Naive thymus-derived CD4-positive, alpha-beta T cell (primary cell): ENCODE measurements around the gene CDH4. TPM values are rescaled to one million over a fixed set of nuclear protein-coding genes. Genes with fewer than 3 reads are reported as not detected.

Source experiments
- ATAC-seq: fragments of 150-1000 bp; cut with Tn5 transposase; 2 replicates; pipeline ENCODE4 v1.10.0; 2021; ENCODE audit warnings: mild to moderate bottlenecking, moderate library complexity
- CTCF ChIA-PET: fragments of 350-600 bp; sonication (Branson Sonifier 250); formaldehyde crosslinking; loops from one replicate; lab custom pipeline; 2021; ENCODE audit warnings: antibody characterized with exemption; lab: Charles Lee
- POLR2A ChIA-PET: fragments of 350-600 bp; sonication (Branson Sonifier 250); formaldehyde crosslinking; loops from one replicate; lab custom pipeline; 2021; ENCODE audit warnings: antibody characterized with exemption, inconsistent platforms; lab: Charles Lee
- DNase-seq, 9 donors: peaks; one replicate each; pipeline versions ENCODE4 v3.0.0 to v3.0.0-alpha.2; 2020 to 2022; ENCODE audit warnings: mixed read lengths in 1 of 9
- H3K27ac ChIP-seq: one replicate; pipeline ENCODE4 v1.7.0; 2013; ENCODE audit warnings: mild to moderate bottlenecking, low read depth, low read length, moderate library complexity
- H3K27me3 ChIP-seq, 2 donors: one replicate each; pipeline ENCODE4 v1.7.0; 2013; ENCODE audit warnings: low read length in 2 of 2, mild to moderate bottlenecking in 2 of 2, moderate library complexity in 2 of 2; ENCODE audit not compliant: control insufficient read depth in 2 of 2, insufficient read depth in 2 of 2
- H3K36me3 ChIP-seq, 3 experiments: 1 replicate in 2 of 3; 2 replicates in 1 of 3; pipeline ENCODE4 v1.7.0; 2013; ENCODE audit warnings: low read length in 3 of 3, mild to moderate bottlenecking in 3 of 3, moderate library complexity in 1 of 3; ENCODE audit not compliant: insufficient read depth in 3 of 3, control insufficient read depth in 2 of 3
- H3K4me1 ChIP-seq, 2 donors: one replicate each; pipeline ENCODE4 v1.7.0; 2013; ENCODE audit warnings: low read length in 2 of 2, mild to moderate bottlenecking in 2 of 2, moderate library complexity in 1 of 2; ENCODE audit not compliant: control insufficient read depth in 2 of 2, insufficient read depth in 2 of 2
- H3K4me3 ChIP-seq: 2 replicates; pipeline ENCODE4 v1.7.0; 2013; ENCODE audit warnings: mild to moderate bottlenecking, low read length
- H3K9me3 ChIP-seq, 3 experiments: 1 replicate in 2 of 3; 2 replicates in 1 of 3; pipeline ENCODE4 v1.7.0; 2013; ENCODE audit warnings: low read length in 3 of 3; ENCODE audit not compliant: control insufficient read depth in 2 of 3
- H3K27ac Mint-ChIP-seq, 9 donors: one replicate each; pipeline ENCODE4 v1.8.0; 2020 to 2022; ENCODE audit warnings: mixed read lengths in 9 of 9, mild to moderate bottlenecking in 8 of 9, moderate library complexity in 5 of 9, inconsistent platforms in 2 of 9
- H3K27me3 Mint-ChIP-seq, 5 donors: one replicate each; pipeline ENCODE4 v1.8.0; 2021 to 2022; ENCODE audit warnings: mixed read lengths in 5 of 5, mild to moderate bottlenecking in 1 of 5
- H3K36me3 Mint-ChIP-seq, 5 donors: one replicate each; pipeline ENCODE4 v1.8.0; 2020 to 2022; ENCODE audit warnings: mixed read lengths in 5 of 5, mild to moderate bottlenecking in 3 of 5, inconsistent platforms in 1 of 5
- H3K4me1 Mint-ChIP-seq, 7 donors: one replicate each; pipeline ENCODE4 v1.8.0; 2020 to 2022; ENCODE audit warnings: mixed read lengths in 7 of 7, mild to moderate bottlenecking in 3 of 7, inconsistent platforms in 1 of 7
- H3K4me3 Mint-ChIP-seq, 10 donors: one replicate each; pipeline ENCODE4 v1.8.0; 2020 to 2022; ENCODE audit warnings: mild to moderate bottlenecking in 10 of 10, mixed read lengths in 10 of 10, moderate library complexity in 6 of 10, inconsistent platforms in 2 of 10
- H3K9me3 Mint-ChIP-seq, 11 donors: one replicate each; pipeline ENCODE4 v1.8.0; 2020 to 2022; ENCODE audit warnings: mixed read lengths in 11 of 11, mild to moderate bottlenecking in 4 of 11, inconsistent platforms in 1 of 11, moderate library complexity in 1 of 11
- intact Hi-C, 2 donors: fragments of 100-400 bp; cut with micrococcal nuclease; formaldehyde crosslinking; loops; one replicate each; pipeline ENCODE4 v1.15.1; 2023
- polyA plus RNA-seq, 2 donors: library from polyadenylated mRNA; unstranded; fragments of 300-500 nt; fragmentation: Illumina TruSeq; gene quantifications; one replicate each; pipeline ENCODE4 v1.2.3, GENCODE V29; 2021
- total RNA-seq, 6 experiments: library from RNA in 5 of 6; stranded (reverse) in 5 of 6; gene quantifications; 1 replicate in 5 of 6; 2 replicates in 1 of 6; pipeline ENCODE4 v1.2.3 and lab custom pipeline; 2021 to 2026

CDH4 gene
- total and polyA plus RNA-seq, 7 experiments from 2014 or later = 0.05 to 0.43 (median 0.14) TPM; not detected in 1

GRCh38 chr20:61789329-61789728 lies 537.3 kb downstream of the CDH4 start:
- intact Hi-C loops = no loop called here
- Mint-ChIP-seq H3K4me3 (no peak overlapping the region), H3K27me3 (peaks cover 0 to 15% (median 4%) of the 10 kb centered on the region in 5 donors), H3K9me3 (peaks cover 0 to 15% (median 3%) of the 10 kb centered on the region in 11 donors), H3K27ac (no peak overlapping the region), H3K4me1 (peaks cover 0 to 1% (median 0%) of the 10 kb centered on the region in 7 donors), H3K36me3 (no peaks in the 10 kb centered on the region)
- H3K4me3 ChIP-seq = no peak overlapping the region
- H3K4me1 ChIP-seq = no peaks in the 10 kb centered on the region
- CTCF ChIA-PET = no interaction called here
- H3K36me3 ChIP-seq = no peaks in the 10 kb centered on the region
- no peak for DNase-seq
- H3K9me3 ChIP-seq = no peaks in the 10 kb centered on the region
- H3K27ac ChIP-seq = no peak overlapping the region
- POLR2A ChIA-PET = no interaction called here
- no peaks in the 10 kb centered on the region for H3K27me3 ChIP-seq
- no peak for ATAC-seq

GRCh38 chr20:61790116-61790827 lies 538.2 kb downstream of the CDH4 start:
- Histone ChIP-seq H3K4me1 (no peaks in the 10 kb centered on the region), H3K27ac (no peak overlapping the region), H3K36me3 (no peaks in the 10 kb centered on the region), H3K9me3 (no peaks in the 10 kb centered on the region), H3K4me3 (no peak overlapping the region), H3K27me3 (no peaks in the 10 kb centered on the region)
- H3K27ac Mint-ChIP-seq = no peak overlapping the region
- H3K4me3 Mint-ChIP-seq = peak overlapping the region in 1 of 10 donors; percentile 19
- DNase-seq = no peak
- peaks cover 0 to 3% (median 0%) of the 10 kb centered on the region in 7 donors for H3K4me1 Mint-ChIP-seq
- H3K36me3 Mint-ChIP-seq = no peaks in the 10 kb centered on the region
- peaks cover 0 to 18% (median 7%) of the 10 kb centered on the region in 11 donors for H3K9me3 Mint-ChIP-seq
- POLR2A ChIA-PET = no interaction called here
- intact Hi-C loops = no loop called here
- peaks cover 0 to 17% (median 5%) of the 10 kb centered on the region in 5 donors for H3K27me3 Mint-ChIP-seq
- CTCF ChIA-PET = no interaction called here
- no peak for ATAC-seq

- ATAC-seq = no peak
- Histone ChIP-seq H3K27me3 (no peaks in the 10 kb centered on the region), H3K27ac (no peak overlapping the region), H3K36me3 (no peaks in the 10 kb centered on the region), H3K4me1 (no peaks in the 10 kb centered on the region), H3K9me3 (no peaks in the 10 kb centered on the region), H3K4me3 (no peak overlapping the region)
- POLR2A ChIA-PET = no interaction called here
- Mint-ChIP-seq H3K27me3 (peaks cover 0 to 27% (median 5%) of the 10 kb centered on the region in 5 donors), H3K36me3 (no peaks in the 10 kb centered on the region), H3K27ac (no peak overlapping the region), H3K9me3 (peaks cover 0 to 22% (median 7%) of the 10 kb centered on the region in 11 donors), H3K4me3 (no peak overlapping the region), H3K4me1 (peaks cover 0 to 5% (median 0%) of the 10 kb centered on the region in 7 donors)
- CTCF ChIA-PET = no interaction called here
- no peak for DNase-seq
- intact Hi-C loops = no loop called here
Measured at GRCh38 chr20:61791995-61792394, 539.9 kb downstream of the CDH4 start.

GRCh38 chr20:61795669-61796630 lies 543.9 kb downstream of the CDH4 start:
- Histone ChIP-seq H3K4me3 (no peak overlapping the region), H3K9me3 (no peaks in the 10 kb centered on the region), H3K4me1 (no peaks in the 10 kb centered on the region), H3K36me3 (no peaks in the 10 kb centered on the region), H3K27ac (no peak overlapping the region), H3K27me3 (no peaks in the 10 kb centered on the region)
- Mint-ChIP-seq H3K4me3 (peak overlapping the region in 1 of 10 donors; percentile 20), H3K27ac (no peak overlapping the region), H3K36me3 (no peaks in the 10 kb centered on the region), H3K4me1 (peaks cover 0 to 5% (median 0%) of the 10 kb centered on the region in 7 donors), H3K27me3 (peaks cover 0 to 27% (median 5%) of the 10 kb centered on the region in 5 donors), H3K9me3 (peaks cover 0 to 14% (median 0%) of the 10 kb centered on the region in 11 donors)
- DNase-seq (no peak), ATAC-seq (no peak)
- intact Hi-C loops = no loop called here
- CTCF ChIA-PET = no interaction called here
- POLR2A ChIA-PET = no interaction called here

DNA sequence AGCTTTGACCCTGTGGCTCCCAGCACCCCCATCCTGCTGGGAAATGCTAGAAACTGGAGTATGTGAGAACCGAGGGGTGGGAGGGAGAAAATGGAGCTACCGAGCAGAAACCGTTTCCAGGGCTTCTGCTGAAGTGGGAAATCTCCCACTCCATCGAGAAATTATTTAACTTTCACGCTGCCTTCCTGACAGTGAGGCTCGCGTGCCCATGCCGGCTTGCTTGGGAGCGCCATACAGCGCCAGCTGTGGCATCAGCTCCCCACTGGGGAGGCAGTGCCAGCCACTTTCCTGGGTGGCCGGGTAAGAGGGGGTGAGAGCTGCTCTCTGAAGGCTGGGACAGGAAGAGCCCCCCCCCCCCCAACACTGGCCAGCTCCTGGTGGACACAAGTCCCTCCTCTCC lies 544.7 kb downstream of the CDH4 start:
- H3K4me3 Mint-ChIP-seq = no peak overlapping the region
- ChIA-PET CTCF (no interaction called here), POLR2A (no interaction called here)
- no peaks in the 10 kb centered on the region for H3K36me3 ChIP-seq
- peaks cover 0 to 23% (median 2%) of the 10 kb centered on the region in 5 donors for H3K27me3 Mint-ChIP-seq
- ATAC-seq = no peak
- H3K27ac Mint-ChIP-seq = no peak overlapping the region
- DNase-seq = no peak
- no peaks in the 10 kb centered on the region for H3K9me3 ChIP-seq
- no peaks in the 10 kb centered on the region for H3K36me3 Mint-ChIP-seq
- H3K4me3 ChIP-seq = no peak overlapping the region
- no peak overlapping the region for H3K27ac ChIP-seq
- H3K9me3 Mint-ChIP-seq = peaks cover 0 to 10% (median 0%) of the 10 kb centered on the region in 11 donors
- no peaks in the 10 kb centered on the region for H3K27me3 ChIP-seq
- no peaks in the 10 kb centered on the region for H3K4me1 ChIP-seq
- intact Hi-C loops = no loop called here
- peaks cover 0 to 5% (median 0%) of the 10 kb centered on the region in 7 donors for H3K4me1 Mint-ChIP-seq

- POLR2A ChIA-PET = no interaction called here
- CTCF ChIA-PET = no interaction called here
Measured at GRCh38 chr20:61797200-61797599, 545.1 kb downstream of the CDH4 start.

More at GRCh38 chr20:61797200-61797599, 545.1 kb downstream of the CDH4 start:
- ATAC-seq (no peak), DNase-seq (no peak)
- peaks cover 0 to 5% (median 0%) of the 10 kb centered on the region in 7 donors for H3K4me1 Mint-ChIP-seq
- no peak overlapping the region for H3K27ac Mint-ChIP-seq
- H3K9me3 ChIP-seq = no peaks in the 10 kb centered on the region
- H3K27me3 Mint-ChIP-seq = peaks cover 0 to 26% (median 2%) of the 10 kb centered on the region in 5 donors
- no peak overlapping the region for H3K4me3 ChIP-seq
- no peaks in the 10 kb centered on the region for H3K36me3 ChIP-seq
- intact Hi-C loops = no loop called here
- H3K27me3 ChIP-seq = no peaks in the 10 kb centered on the region
- no peak overlapping the region for H3K27ac ChIP-seq
- no peak overlapping the region for H3K4me3 Mint-ChIP-seq
- H3K36me3 Mint-ChIP-seq = no peaks in the 10 kb centered on the region
- H3K9me3 Mint-ChIP-seq = peaks cover 0 to 10% (median 0%) of the 10 kb centered on the region in 11 donors
- H3K4me1 ChIP-seq = no peaks in the 10 kb centered on the region
